ENCODE results near the gene MRC2. TPM values are rescaled to one million over a fixed set of nuclear protein-coding genes. Genes with fewer than 3 reads are reported as not detected.
A peak's percentile ranks its signal among the peaks of the same experiment; 100 is the strongest.

MRC2 gene
- total RNA-seq, 4 donors from 2014 or later: 18.8 to 53.0 (median 20.6) TPM

DNA sequence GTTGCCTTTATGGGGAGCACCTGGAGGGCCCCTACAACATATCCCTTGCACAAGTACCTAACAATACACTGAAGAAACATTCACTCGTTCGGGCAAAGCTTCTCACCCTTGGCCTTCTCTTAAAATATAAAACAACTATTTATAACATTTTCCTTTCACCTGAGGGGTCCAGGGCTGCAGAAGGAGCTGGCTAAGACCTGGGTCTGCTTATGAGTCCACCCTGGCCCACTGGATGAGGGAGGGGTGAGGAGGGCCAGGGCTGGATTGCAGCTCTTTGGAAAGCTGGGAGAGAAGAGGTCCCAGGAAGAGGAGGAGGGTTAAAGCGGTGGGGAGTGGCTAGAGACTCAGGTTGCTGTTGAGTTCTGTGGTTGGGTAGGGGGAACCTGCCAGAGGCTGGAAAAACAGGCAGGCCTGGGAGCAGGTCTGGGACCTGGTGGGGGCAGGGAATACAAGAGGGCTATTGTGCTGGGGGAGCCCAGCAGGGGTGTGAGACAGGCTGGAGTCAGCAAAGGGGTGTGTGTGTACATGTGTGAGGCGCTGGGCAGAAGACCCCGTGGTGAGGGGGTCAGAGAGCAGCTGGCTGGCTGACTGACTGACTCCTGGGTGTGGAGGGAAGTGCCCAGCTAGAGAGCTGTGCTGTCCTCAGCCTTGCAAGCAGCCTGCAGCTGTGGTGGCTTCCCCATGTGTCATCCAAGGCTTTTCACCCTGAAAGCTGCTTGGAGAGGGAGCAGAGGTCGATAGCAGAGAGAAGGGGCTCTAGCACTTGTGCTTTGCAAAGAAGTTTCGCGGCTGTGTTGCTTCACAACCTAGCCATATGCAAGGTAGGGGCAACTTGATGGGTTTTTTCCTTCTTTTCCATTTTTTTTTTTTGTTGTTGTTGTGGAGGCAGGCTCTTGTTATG, 10.2 kb upstream of the MRC2 start:
- no peak overlapping the region for H3K4me3 ChIP-seq (ENCODE audit: low read depth, poor library complexity, severe bottlenecking)
- 69 to 80% methylated on average over 8 of the region's 8 CpGs for WGBS, 2 donors
- intact Hi-C loops (cut with DNase I; ENCODE audit: low total_unique reads): no loop called here
- TF ChIP-seq POLR2A (IDR thresholded peaks at IDR 0.05): no peak
- DNase-seq (ENCODE audit: low spot score in 2 of 2): peak in 1 of 2 donors; percentile 78

DNA sequence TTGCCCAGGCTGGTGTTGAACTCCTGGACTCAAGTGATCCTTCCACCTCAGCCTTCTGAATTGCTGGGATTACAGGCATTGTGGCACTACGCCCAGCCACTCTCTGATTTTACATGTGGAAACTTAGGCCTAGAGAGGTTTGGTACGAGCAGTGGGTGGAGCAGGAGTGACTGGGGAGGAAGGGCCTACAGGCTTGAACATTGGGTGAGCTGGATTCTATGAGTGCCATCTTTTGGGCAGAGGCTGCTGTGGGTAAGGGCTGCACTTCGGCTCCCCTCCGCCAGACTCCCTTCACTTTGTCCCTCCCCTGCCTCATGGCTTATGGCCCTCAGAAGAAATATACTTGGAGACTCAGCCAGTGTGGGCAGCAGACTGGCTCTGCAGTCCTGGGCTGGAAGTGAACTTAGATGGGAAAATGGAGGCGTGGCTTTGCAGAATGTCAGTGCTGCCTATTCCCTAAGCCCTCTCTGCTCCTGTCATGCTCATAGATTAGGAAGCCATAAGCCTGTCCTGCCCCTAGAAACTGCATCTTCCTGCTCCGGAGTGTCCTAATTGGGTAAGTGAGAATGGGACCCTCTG, 9.5 kb upstream of the MRC2 start:
- 55 to 67% methylated on average over 6 of the region's 6 CpGs for WGBS, 2 donors
- TF ChIP-seq POLR2A (IDR thresholded peaks at IDR 0.05): no peak
- TF ChIP-seq, protein P1, sequence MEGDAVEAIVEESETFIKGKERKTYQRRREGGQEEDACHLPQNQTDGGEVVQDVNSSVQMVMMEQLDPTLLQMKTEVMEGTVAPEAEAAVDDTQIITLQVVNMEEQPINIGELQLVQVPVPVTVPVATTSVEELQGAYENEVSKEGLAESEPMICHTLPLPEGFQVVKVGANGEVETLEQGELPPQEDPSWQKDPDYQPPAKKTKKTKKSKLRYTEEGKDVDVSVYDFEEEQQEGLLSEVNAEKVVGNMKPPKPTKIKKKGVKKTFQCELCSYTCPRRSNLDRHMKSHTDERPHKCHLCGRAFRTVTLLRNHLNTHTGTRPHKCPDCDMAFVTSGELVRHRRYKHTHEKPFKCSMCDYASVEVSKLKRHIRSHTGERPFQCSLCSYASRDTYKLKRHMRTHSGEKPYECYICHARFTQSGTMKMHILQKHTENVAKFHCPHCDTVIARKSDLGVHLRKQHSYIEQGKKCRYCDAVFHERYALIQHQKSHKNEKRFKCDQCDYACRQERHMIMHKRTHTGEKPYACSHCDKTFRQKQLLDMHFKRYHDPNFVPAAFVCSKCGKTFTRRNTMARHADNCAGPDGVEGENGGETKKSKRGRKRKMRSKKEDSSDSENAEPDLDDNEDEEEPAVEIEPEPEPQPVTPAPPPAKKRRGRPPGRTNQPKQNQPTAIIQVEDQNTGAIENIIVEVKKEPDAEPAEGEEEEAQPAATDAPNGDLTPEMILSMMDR (IDR thresholded peaks at IDR 0.05): no peak
- DNase-seq (ENCODE audit: low spot score in 2 of 2): peak in 1 of 2 donors; percentile 64
- H3K4me3 ChIP-seq (ENCODE audit: low read depth, poor library complexity, severe bottlenecking): no peak overlapping the region
- intact Hi-C loops (cut with DNase I; ENCODE audit: low total_unique reads): no loop called here

DNA sequence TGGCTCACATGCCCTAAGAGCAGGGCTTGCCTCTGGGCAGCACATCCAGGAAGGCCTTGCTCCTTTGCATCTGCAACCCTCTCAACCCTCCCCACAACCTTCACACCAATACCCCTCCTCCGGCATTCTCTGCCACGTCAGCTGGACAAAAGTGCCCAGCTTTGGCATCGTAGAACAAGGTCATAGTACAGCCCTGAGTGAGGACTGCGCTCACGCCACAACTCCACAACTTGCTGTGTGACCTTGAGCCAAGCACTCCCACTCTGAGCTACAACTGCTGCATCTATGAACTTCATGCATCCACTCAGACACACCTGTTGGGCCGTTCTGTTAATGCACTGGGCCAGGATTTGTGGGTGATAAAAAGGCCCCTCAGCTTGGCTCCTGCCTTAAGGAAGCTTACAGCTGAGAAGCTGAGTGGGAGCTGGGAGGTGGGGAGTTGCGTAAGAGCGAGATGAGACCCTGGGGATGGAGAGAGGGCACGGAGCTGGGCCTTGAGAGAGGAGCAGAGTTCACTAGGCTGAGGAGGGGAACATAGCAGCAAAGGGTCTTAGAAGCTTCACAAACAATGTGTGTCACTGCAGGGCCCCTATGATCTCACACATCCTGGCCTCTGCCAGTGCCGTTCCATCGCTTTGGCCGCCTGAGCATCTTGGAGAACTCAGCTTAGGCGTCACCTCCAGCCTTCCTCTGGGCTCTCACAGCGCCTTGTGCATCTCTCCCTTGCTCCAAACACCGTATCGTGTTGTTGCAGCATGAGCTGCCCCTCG, 8.6 kb upstream of the MRC2 start:
- H3K4me3 ChIP-seq (ENCODE audit: low read depth, poor library complexity, severe bottlenecking): no peak overlapping the region
- WGBS, 2 donors: 77 to 84% methylated on average over 17 of the region's 17 CpGs
- intact Hi-C loops (cut with DNase I; ENCODE audit: low total_unique reads): no loop called here
- no peak for TF ChIP-seq POLR2A (IDR thresholded peaks at IDR 0.05)
- TF ChIP-seq, protein P1 (IDR thresholded peaks at IDR 0.05): no peak
- peak in 1 of 2 donors; percentile 81 for DNase-seq (ENCODE audit: low spot score in 2 of 2)

DNA sequence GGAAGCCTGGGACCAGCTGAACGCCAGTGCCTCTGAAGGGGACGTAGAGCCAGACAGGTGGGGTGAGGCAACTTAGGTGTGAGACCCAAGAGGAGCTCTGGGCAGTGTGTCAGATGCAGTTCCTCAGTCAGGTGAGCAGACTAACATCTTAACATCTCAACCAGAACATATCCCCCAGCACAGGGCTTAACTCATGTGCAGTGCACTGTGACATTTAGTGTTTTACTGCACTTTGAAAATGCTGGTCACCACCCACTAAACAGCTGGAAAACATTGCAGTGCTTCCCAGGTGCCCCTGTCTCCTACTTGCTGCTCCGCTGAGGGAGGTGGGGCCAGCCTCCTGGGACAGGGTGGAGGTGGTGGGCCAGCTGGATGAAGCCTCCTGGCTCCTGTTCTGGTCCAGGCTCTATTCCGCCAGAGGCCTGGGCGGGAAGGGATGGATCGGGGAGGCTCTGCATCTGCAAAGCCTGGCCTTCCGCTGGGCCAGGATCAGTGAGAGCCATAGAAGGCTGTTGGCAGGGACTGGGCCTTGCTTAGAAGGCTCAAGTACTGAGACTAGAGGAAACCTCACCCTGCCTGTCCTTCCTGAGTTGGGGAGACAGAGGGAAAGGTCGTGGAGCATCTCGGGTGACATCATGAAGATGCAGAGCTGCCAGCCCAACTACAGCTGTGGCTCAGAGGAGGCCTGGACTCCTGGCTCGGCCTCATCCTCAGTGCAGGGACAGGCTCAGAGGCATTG, 7.9 kb upstream of the MRC2 start:
- TF ChIP-seq, protein P1 (IDR thresholded peaks at IDR 0.05): no peak
- TF ChIP-seq POLR2A (IDR thresholded peaks at IDR 0.05): no peak
- intact Hi-C loops (cut with DNase I; ENCODE audit: low total_unique reads): no loop called here
- H3K4me3 ChIP-seq (ENCODE audit: low read depth, poor library complexity, severe bottlenecking): no peak overlapping the region
- DNase-seq (ENCODE audit: low spot score in 2 of 2): peak in 1 of 2 donors; percentile 74
- 66 to 68% methylated on average over 10 of the region's 10 CpGs for WGBS, 2 donors

DNA sequence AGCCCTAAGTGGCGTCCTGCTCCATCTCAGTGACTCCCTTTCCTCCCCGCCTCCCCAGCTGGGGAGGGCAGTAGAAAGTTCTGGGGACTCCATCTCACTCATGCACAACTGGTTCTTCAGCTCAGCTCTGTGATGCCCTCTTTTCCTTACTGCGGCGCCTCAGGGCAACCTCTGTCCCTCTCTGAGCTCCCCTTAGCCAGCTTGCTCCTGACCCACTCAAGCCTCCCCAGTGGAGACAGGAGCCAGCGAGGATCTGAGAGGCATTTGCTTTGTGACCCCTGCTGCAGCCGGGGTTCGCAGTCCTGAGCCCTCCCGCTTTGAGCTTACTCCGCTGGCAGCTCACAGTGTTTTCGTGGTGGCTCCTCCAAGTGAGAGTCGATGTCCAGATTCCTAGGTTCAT, 6.2 kb upstream of the MRC2 start:
- DNase-seq (ENCODE audit: low spot score in 2 of 2): peak in 1 of 2 donors; percentile 64
- intact Hi-C loops (cut with DNase I; ENCODE audit: low total_unique reads): no loop called here
- 91 to 97% methylated on average over 11 of the region's 11 CpGs for WGBS, 2 donors
- no peak overlapping the region for H3K4me3 ChIP-seq (ENCODE audit: low read depth, poor library complexity, severe bottlenecking)
- TF ChIP-seq, protein P1 (IDR thresholded peaks at IDR 0.05): no peak
- no peak for TF ChIP-seq POLR2A (IDR thresholded peaks at IDR 0.05)
